Naive thymus-derived CD4-positive, alpha-beta T cell (primary cell): ENCODE results near the gene NTNG1. TPM values are rescaled to one million over a fixed set of nuclear protein-coding genes. Genes with fewer than 3 reads are reported as not detected.

Experiments used
- ATAC-seq: fragments of 150-1000 bp; cut with Tn5 transposase; 2 replicates; pipeline ENCODE4 v1.10.0; 2021; ENCODE audit warnings: mild to moderate bottlenecking, moderate library complexity
- CTCF ChIA-PET: fragments of 350-600 bp; sonication (Branson Sonifier 250); formaldehyde crosslinking; loops from one replicate; lab custom pipeline; 2021; ENCODE audit warnings: antibody characterized with exemption; lab: Charles Lee
- POLR2A ChIA-PET: fragments of 350-600 bp; sonication (Branson Sonifier 250); formaldehyde crosslinking; loops from one replicate; lab custom pipeline; 2021; ENCODE audit warnings: antibody characterized with exemption, inconsistent platforms; lab: Charles Lee
- DNase-seq, 9 donors: peaks; one replicate each; pipeline versions ENCODE4 v3.0.0 to v3.0.0-alpha.2; 2020 to 2022; ENCODE audit warnings: mixed read lengths in 1 of 9
- H3K27ac ChIP-seq: one replicate; pipeline ENCODE4 v1.7.0; 2013; ENCODE audit warnings: mild to moderate bottlenecking, low read depth, low read length, moderate library complexity
- H3K27me3 ChIP-seq, 2 donors: one replicate each; pipeline ENCODE4 v1.7.0; 2013; ENCODE audit warnings: low read length in 2 of 2, mild to moderate bottlenecking in 2 of 2, moderate library complexity in 2 of 2; ENCODE audit not compliant: control insufficient read depth in 2 of 2, insufficient read depth in 2 of 2
- H3K36me3 ChIP-seq, 3 experiments: 1 replicate in 2 of 3; 2 replicates in 1 of 3; pipeline ENCODE4 v1.7.0; 2013; ENCODE audit warnings: low read length in 3 of 3, mild to moderate bottlenecking in 3 of 3, moderate library complexity in 1 of 3; ENCODE audit not compliant: insufficient read depth in 3 of 3, control insufficient read depth in 2 of 3
- H3K4me1 ChIP-seq, 2 donors: one replicate each; pipeline ENCODE4 v1.7.0; 2013; ENCODE audit warnings: low read length in 2 of 2, mild to moderate bottlenecking in 2 of 2, moderate library complexity in 1 of 2; ENCODE audit not compliant: control insufficient read depth in 2 of 2, insufficient read depth in 2 of 2
- H3K4me3 ChIP-seq: 2 replicates; pipeline ENCODE4 v1.7.0; 2013; ENCODE audit warnings: mild to moderate bottlenecking, low read length
- H3K9me3 ChIP-seq, 3 experiments: 1 replicate in 2 of 3; 2 replicates in 1 of 3; pipeline ENCODE4 v1.7.0; 2013; ENCODE audit warnings: low read length in 3 of 3; ENCODE audit not compliant: control insufficient read depth in 2 of 3
- H3K27ac Mint-ChIP-seq, 9 donors: one replicate each; pipeline ENCODE4 v1.8.0; 2020 to 2022; ENCODE audit warnings: mixed read lengths in 9 of 9, mild to moderate bottlenecking in 8 of 9, moderate library complexity in 5 of 9, inconsistent platforms in 2 of 9
- H3K27me3 Mint-ChIP-seq, 5 donors: one replicate each; pipeline ENCODE4 v1.8.0; 2021 to 2022; ENCODE audit warnings: mixed read lengths in 5 of 5, mild to moderate bottlenecking in 1 of 5
- H3K36me3 Mint-ChIP-seq, 5 donors: one replicate each; pipeline ENCODE4 v1.8.0; 2020 to 2022; ENCODE audit warnings: mixed read lengths in 5 of 5, mild to moderate bottlenecking in 3 of 5, inconsistent platforms in 1 of 5
- H3K4me1 Mint-ChIP-seq, 7 donors: one replicate each; pipeline ENCODE4 v1.8.0; 2020 to 2022; ENCODE audit warnings: mixed read lengths in 7 of 7, mild to moderate bottlenecking in 3 of 7, inconsistent platforms in 1 of 7
- H3K4me3 Mint-ChIP-seq, 10 donors: one replicate each; pipeline ENCODE4 v1.8.0; 2020 to 2022; ENCODE audit warnings: mild to moderate bottlenecking in 10 of 10, mixed read lengths in 10 of 10, moderate library complexity in 6 of 10, inconsistent platforms in 2 of 10
- H3K9me3 Mint-ChIP-seq, 11 donors: one replicate each; pipeline ENCODE4 v1.8.0; 2020 to 2022; ENCODE audit warnings: mixed read lengths in 11 of 11, mild to moderate bottlenecking in 4 of 11, inconsistent platforms in 1 of 11, moderate library complexity in 1 of 11
- intact Hi-C, 2 donors: fragments of 100-400 bp; cut with micrococcal nuclease; formaldehyde crosslinking; loops; one replicate each; pipeline ENCODE4 v1.15.1; 2023
- polyA plus RNA-seq, 2 donors: library from polyadenylated mRNA; unstranded; fragments of 300-500 nt; fragmentation: Illumina TruSeq; gene quantifications; one replicate each; pipeline ENCODE4 v1.2.3, GENCODE V29; 2021
- total RNA-seq, 6 experiments: library from RNA in 5 of 6; stranded (reverse) in 5 of 6; gene quantifications; 1 replicate in 5 of 6; 2 replicates in 1 of 6; pipeline ENCODE4 v1.2.3 and lab custom pipeline; 2021 to 2026

Gene NTNG1
- total and polyA plus RNA-seq, 7 experiments from 2014 or later, result not detected

DNA sequence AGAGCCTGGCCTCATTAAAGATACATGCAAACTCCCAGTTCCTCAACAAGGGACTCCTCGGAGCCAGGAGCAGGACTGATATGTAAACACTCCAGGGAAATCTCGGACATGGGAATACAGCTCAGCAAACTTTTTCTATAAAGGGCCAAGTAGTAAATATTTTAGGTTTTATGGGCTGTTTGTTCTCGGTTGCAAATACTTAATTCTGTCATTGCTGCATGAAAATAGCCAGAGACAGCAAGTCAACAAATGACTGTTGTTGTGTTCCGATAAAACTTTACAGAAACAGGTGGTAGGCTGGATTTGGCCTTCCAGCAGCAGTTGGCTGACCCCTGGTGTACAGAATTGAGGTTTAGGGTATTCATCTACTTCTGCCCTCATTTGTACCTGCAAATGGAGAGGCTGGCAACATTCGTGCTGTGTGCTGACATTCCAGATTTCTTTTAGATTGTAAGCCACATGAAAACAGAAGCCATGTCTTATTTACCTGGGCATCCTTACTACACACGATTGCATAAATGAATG is 360.3 kb downstream of the NTNG1 start:
- Histone ChIP-seq H3K9me3 (no peaks in the 10 kb centered on the region), H3K27ac (no peak overlapping the region), H3K36me3 (no peaks in the 10 kb centered on the region), H3K27me3 (no peaks in the 10 kb centered on the region), H3K4me3 (no peak overlapping the region), H3K4me1 (no peaks in the 10 kb centered on the region)
- Mint-ChIP-seq H3K27me3 (peaks cover 0 to 5% (median 0%) of the 10 kb centered on the region in 5 donors), H3K27ac (no peak overlapping the region), H3K9me3 (peaks cover 0 to 2% (median 0%) of the 10 kb centered on the region in 11 donors), H3K36me3 (no peaks in the 10 kb centered on the region), H3K4me1 (no peaks in the 10 kb centered on the region), H3K4me3 (no peak overlapping the region)
- CTCF ChIA-PET, result no interaction called here
- no peak for DNase-seq
- POLR2A ChIA-PET, result no interaction called here
- ATAC-seq, result no peak
- intact Hi-C loops, result no loop called here

DNA sequence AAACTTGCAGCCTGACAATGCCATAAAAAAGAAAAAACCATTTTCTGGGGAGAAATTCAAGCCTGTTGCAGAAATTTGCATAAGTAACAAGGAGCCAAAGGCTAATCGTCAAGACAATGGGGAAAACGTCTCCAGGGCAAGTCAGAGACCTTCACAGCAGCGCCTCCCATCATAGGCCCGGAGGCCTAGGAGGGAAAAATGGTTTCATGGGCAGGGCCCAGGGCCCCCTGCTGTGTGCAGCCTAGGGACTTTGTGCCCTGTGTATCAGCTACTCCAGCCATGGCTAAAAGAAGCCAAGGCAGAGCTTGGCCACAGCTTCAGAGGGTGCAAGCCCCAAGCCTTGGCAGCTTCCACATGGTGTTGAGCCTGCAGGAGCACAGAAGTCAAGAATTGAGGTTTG is 369.5 kb downstream of the NTNG1 start:
- no peak overlapping the region for H3K4me3 Mint-ChIP-seq
- H3K9me3 Mint-ChIP-seq, result peaks cover 0 to 10% (median 3%) of the 10 kb centered on the region in 11 donors
- no peak overlapping the region for H3K27ac ChIP-seq
- H3K36me3 Mint-ChIP-seq, result no peaks in the 10 kb centered on the region
- H3K27me3 ChIP-seq, result no peaks in the 10 kb centered on the region
- ChIA-PET POLR2A (no interaction called here), CTCF (no interaction called here)
- H3K27me3 Mint-ChIP-seq, result peaks cover 0 to 2% (median 0%) of the 10 kb centered on the region in 5 donors
- no peak for ATAC-seq
- intact Hi-C loops, result no loop called here
- no peak overlapping the region for H3K27ac Mint-ChIP-seq
- no peak for DNase-seq
- H3K9me3 ChIP-seq, result no peaks in the 10 kb centered on the region
- H3K4me1 ChIP-seq, result no peaks in the 10 kb centered on the region
- H3K36me3 ChIP-seq, result no peaks in the 10 kb centered on the region
- H3K4me1 Mint-ChIP-seq, result no peaks in the 10 kb centered on the region
- H3K4me3 ChIP-seq, result no peak overlapping the region

DNA sequence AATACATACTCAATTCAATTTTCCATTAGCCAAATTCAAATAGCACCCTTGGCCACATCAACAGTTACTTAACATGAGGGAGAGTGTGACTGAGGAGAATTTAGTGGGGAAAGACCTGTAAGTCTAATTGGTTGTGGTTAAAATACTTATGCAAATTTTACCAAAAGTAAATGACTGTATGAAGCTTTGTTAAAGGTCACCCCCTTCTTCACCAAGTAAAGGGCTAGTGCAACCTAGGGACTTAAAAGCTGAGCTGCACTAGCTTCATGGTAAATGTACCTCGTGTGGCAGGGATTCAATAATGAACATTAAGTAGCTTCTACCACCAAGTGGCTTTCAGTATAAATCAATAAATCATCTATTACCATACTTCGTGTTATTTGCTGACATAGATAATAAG is 372.0 kb downstream of the NTNG1 start:
- intact Hi-C loops, result no loop called here

DNA sequence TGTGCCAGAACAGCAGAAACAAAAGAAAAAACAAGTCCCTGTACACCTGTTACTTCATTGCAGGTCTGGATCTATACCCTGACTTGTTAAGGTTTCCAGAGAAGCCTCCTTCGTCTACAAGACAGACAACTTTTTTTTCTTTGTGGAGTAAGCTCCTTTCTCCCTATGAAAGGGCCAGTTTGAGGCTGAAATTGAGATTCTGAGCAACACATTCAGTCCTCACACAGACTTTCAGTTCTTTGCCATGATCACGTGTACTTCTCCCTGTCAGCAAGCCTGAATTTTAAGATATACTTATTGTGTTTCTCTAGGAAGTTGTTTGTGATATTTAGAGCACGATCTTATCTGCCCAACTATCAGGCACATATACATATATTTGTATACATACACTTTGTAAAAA is 374.0 kb downstream of the NTNG1 start:
- H3K9me3 ChIP-seq, result no peaks in the 10 kb centered on the region
- POLR2A ChIA-PET, result no interaction called here
- no peak overlapping the region for H3K4me3 ChIP-seq
- CTCF ChIA-PET, result no interaction called here
- no peak overlapping the region for H3K27ac ChIP-seq
- ATAC-seq (no peak), DNase-seq (no peak)
- Mint-ChIP-seq H3K4me3 (no peak overlapping the region), H3K9me3 (peaks cover 0 to 7% (median 3%) of the 10 kb centered on the region in 11 donors), H3K27ac (no peak overlapping the region), H3K4me1 (no peaks in the 10 kb centered on the region), H3K27me3 (peaks cover 0 to 10% (median 3%) of the 10 kb centered on the region in 5 donors), H3K36me3 (no peaks in the 10 kb centered on the region)
- H3K4me1 ChIP-seq, result no peaks in the 10 kb centered on the region
- H3K27me3 ChIP-seq, result no peaks in the 10 kb centered on the region
- H3K36me3 ChIP-seq, result no peaks in the 10 kb centered on the region
- intact Hi-C loops, result no loop called here

More for the DNA sequence above, 372.0 kb downstream of the NTNG1 start:
- Histone ChIP-seq H3K9me3 (no peaks in the 10 kb centered on the region), H3K27me3 (no peaks in the 10 kb centered on the region), H3K36me3 (no peaks in the 10 kb centered on the region), H3K4me1 (no peaks in the 10 kb centered on the region), H3K27ac (no peak overlapping the region), H3K4me3 (no peak overlapping the region)
- Mint-ChIP-seq H3K4me1 (no peaks in the 10 kb centered on the region), H3K9me3 (peaks cover 0 to 10% (median 3%) of the 10 kb centered on the region in 11 donors), H3K27me3 (peaks cover 0 to 2% (median 0%) of the 10 kb centered on the region in 5 donors), H3K27ac (no peak overlapping the region), H3K36me3 (no peaks in the 10 kb centered on the region), H3K4me3 (no peak overlapping the region)
- ChIA-PET CTCF (no interaction called here), POLR2A (no interaction called here)
- ATAC-seq, result no peak
- DNase-seq, result no peak

DNA sequence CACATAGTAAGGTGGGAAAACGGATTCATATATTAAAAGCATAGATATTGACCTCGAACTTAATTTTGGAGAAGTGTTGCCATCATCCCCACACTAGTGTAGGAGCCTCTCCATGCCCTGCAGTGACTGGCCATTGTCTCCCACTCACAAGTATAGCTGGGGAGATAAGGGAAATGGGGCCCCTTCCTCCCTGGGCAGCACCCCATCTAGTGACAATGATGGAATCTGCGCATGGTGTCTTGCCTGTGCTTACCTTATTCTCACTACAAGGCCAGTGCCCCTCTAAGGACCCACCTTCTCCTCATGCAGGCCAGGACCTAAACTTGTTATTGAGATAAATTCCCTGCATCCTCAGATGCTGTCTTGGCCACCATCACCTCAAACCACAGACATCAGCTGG is 374.9 kb downstream of the NTNG1 start:
- Histone ChIP-seq H3K4me1 (no peaks in the 10 kb centered on the region), H3K27me3 (no peaks in the 10 kb centered on the region), H3K9me3 (no peaks in the 10 kb centered on the region), H3K36me3 (no peaks in the 10 kb centered on the region), H3K4me3 (no peak overlapping the region), H3K27ac (no peak overlapping the region)
- ATAC-seq (no peak), DNase-seq (no peak)
- Mint-ChIP-seq H3K27me3 (peaks cover 0 to 11% (median 4%) of the 10 kb centered on the region in 5 donors), H3K9me3 (peaks cover 0 to 6% (median 0%) of the 10 kb centered on the region in 11 donors), H3K36me3 (no peaks in the 10 kb centered on the region), H3K27ac (no peak overlapping the region), H3K4me3 (no peak overlapping the region), H3K4me1 (no peaks in the 10 kb centered on the region)
- ChIA-PET POLR2A (no interaction called here), CTCF (no interaction called here)
- intact Hi-C loops, result no loop called here

DNA sequence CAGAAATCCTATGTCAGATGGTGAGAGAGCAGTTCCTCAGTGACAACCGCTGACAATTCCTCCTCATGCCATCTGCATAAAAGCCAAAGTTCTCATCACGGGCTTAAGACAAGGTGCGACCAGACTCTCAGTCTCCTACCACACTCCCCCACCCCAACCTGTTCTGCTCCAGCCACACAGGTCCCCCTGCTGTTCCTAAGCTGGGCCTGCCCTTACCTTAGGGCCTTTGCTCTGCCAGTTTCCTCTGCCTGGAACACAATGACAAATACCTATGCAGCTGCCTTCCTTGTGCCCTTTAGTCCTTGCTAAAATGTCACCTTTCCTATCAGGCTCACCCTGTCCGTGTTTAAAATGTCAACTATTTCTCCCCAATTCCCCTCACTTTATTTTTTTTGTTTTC is 382.2 kb downstream of the NTNG1 start:
- ATAC-seq, result no peak
- Histone ChIP-seq H3K36me3 (no peaks in the 10 kb centered on the region), H3K4me3 (no peak overlapping the region), H3K9me3 (no peaks in the 10 kb centered on the region), H3K27ac (no peak overlapping the region), H3K27me3 (no peaks in the 10 kb centered on the region), H3K4me1 (no peaks in the 10 kb centered on the region)
- DNase-seq, result no peak
- Mint-ChIP-seq H3K27ac (no peak overlapping the region), H3K4me1 (peaks cover 0 to 5% (median 0%) of the 10 kb centered on the region in 7 donors), H3K27me3 (peaks cover 3 to 17% (median 13%) of the 10 kb centered on the region in 5 donors), H3K36me3 (no peaks in the 10 kb centered on the region), H3K9me3 (peaks cover 0 to 6% (median 0%) of the 10 kb centered on the region in 11 donors), H3K4me3 (no peak overlapping the region)
- CTCF ChIA-PET, result no interaction called here
- POLR2A ChIA-PET, result no interaction called here
- intact Hi-C loops, result no loop called here

DNA sequence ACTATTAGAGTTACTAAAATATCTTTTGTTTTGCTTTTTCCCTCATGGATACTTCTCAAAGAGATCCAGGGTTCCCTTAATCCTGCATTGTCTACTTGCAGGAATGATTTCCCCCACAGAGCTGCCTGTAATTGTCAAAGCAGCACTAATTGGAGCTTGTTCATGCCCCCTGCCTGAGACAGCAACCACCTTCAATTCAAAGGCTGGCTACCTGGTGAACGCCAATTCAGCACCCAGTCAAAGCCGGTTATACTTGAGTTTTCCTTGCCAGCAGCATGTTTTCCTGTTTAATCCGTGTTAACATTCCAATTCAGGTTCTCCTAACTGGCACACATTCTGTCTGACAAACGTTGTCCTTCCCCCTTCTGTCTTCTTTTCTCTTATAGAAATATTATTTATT is 382.9 kb downstream of the NTNG1 start:
- Mint-ChIP-seq H3K36me3 (no peaks in the 10 kb centered on the region), H3K4me1 (peaks cover 0 to 5% (median 0%) of the 10 kb centered on the region in 7 donors), H3K9me3 (peaks cover 0 to 5% (median 0%) of the 10 kb centered on the region in 11 donors), H3K4me3 (no peak overlapping the region), H3K27ac (no peak overlapping the region), H3K27me3 (peaks cover 4 to 20% (median 16%) of the 10 kb centered on the region in 5 donors)
- POLR2A ChIA-PET, result no interaction called here
- intact Hi-C loops, result no loop called here
- no peaks in the 10 kb centered on the region for H3K9me3 ChIP-seq
- H3K27ac ChIP-seq, result no peak overlapping the region
- no peak for DNase-seq
- no peaks in the 10 kb centered on the region for H3K36me3 ChIP-seq
- H3K27me3 ChIP-seq, result no peaks in the 10 kb centered on the region
- no peaks in the 10 kb centered on the region for H3K4me1 ChIP-seq
- no peak for ATAC-seq
- no peak overlapping the region for H3K4me3 ChIP-seq
- CTCF ChIA-PET, result no interaction called here
